K562 (cell line): ENCODE results near the gene RUNDC1. TPM values are rescaled to one million over a fixed set of nuclear protein-coding genes. Genes with fewer than 3 reads are reported as not detected.

Source experiments
- FOXJ3 ChIP-seq: sonication (generic); formaldehyde crosslinking; IDR thresholded peaks from 2 replicates; pipeline ENCODE4 v1.4.0; 2020; ENCODE audit warnings: mild to moderate bottlenecking, missing genetic modification reagents
- NCOA4 ChIP-seq: fragments of 450-650 bp; IDR thresholded peaks from 2 replicates; pipeline ENCODE4 v1.6.1; 2018; ENCODE audit warnings: mild to moderate bottlenecking; ENCODE audit not compliant: partially characterized antibody
- PCBP1 ChIP-seq: fragments of 200-400 bp; formaldehyde crosslinking; IDR thresholded peaks from 2 replicates; pipeline ENCODE4 v1.6.1; 2018; ENCODE audit warnings: mild to moderate bottlenecking, low read depth, low read length; ENCODE audit not compliant: poor library complexity, severe bottlenecking
- PHB ChIP-seq: fragments of 250-450 bp; sonication (Bioruptor Pico); IDR thresholded peaks from 2 replicates; pipeline ENCODE4 v1.5.0; 2021
- PHF20 ChIP-seq: fragments of 450-650 bp; IDR thresholded peaks from 2 replicates; pipeline ENCODE4 v1.6.1; 2018; ENCODE audit not compliant: partially characterized antibody
- PREB ChIP-seq: sonication (generic); formaldehyde crosslinking; IDR thresholded peaks from 2 replicates; pipeline ENCODE4 v1.8.1; 2023; ENCODE audit warnings: mild to moderate bottlenecking, missing genetic modification reagents
- RB1 ChIP-seq: fragments of 450-650 bp; IDR thresholded peaks from 2 replicates; pipeline ENCODE4 v1.6.1; 2017; ENCODE audit warnings: low read depth, mild to moderate bottlenecking
- RBFOX2 ChIP-seq: fragments of 200-400 bp; formaldehyde crosslinking; IDR thresholded peaks from 2 replicates; pipeline ENCODE4 v1.6.1; 2017; ENCODE audit warnings: low read depth, mild to moderate bottlenecking, low read length, moderate library complexity
- RFX1 ChIP-seq: fragments of 450-650 bp; IDR thresholded peaks from 2 replicates; pipeline ENCODE4 v1.6.1; 2016; ENCODE audit warnings: mild to moderate bottlenecking, moderate library complexity
- SIRT6 ChIP-seq: IDR thresholded peaks from one replicate; pipeline ENCODE4 v1.6.1; 2012; ENCODE audit warnings: low read depth, mild to moderate bottlenecking, control low read depth, inconsistent platforms, low read length, moderate library complexity
- ZBTB5 ChIP-seq: fragments of 450-650 bp; IDR thresholded peaks from 2 replicates; pipeline ENCODE4 v1.6.1; 2017; ENCODE audit warnings: antibody characterized with exemption
- ZC3H11A ChIP-seq: IDR thresholded peaks from 2 replicates; pipeline ENCODE4 v1.6.1; 2012; ENCODE audit warnings: low read depth, low read length, improper control_type of control experiment
- polyA plus RNA-seq, 8 experiments: library from polyadenylated mRNA; depleted of rRNA in 4 of 8; stranded (reverse) in 5 of 8; unstranded in 3 of 8; fragments of >200 nt; fragmentation: Nextera tagmentation in 2 of 8; fragmentation: Illumina TruSeq in 1 of 8; extraction: Ambion mirVana in 2 of 8; extraction: Trizol in 1 of 8; gene quantifications; 2 replicates each; pipeline versions ENCODE4 v1.2.1 to v1.2.3, GENCODE V29; 2011 to 2014; ENCODE audit warnings: inconsistent platforms in 1 of 8, missing spikeins in 1 of 8
- total RNA-seq, 7 experiments: library from RNA; depleted of rRNA in 6 of 7; stranded (reverse); fragments of >200 nt in 6 of 7; fragmentation: Illumina TruSeq in 2 of 7; extraction: Trizol in 2 of 7; gene quantifications; 2 replicates each; pipeline versions ENCODE4 v1.2.1 to v1.2.3, GENCODE V29; 2011 to 2021; ENCODE audit warnings: low replicate concordance in 1 of 7
- TF ChIP-seq, protein P1 (sequence below): sonication (generic); formaldehyde crosslinking; IDR thresholded peaks from 2 replicates; pipeline ENCODE4 v1.8.1; 2023; ENCODE audit warnings: missing genetic modification reagents, mild to moderate bottlenecking, borderline replicate concordance
- TF ChIP-seq, protein P2 (sequence below), 2 experiments: fragments of 200-800 bp in 1 of 2; sonication (Bioruptor generic) in 1 of 2; sonication (generic) in 1 of 2; formaldehyde crosslinking in 1 of 2; IDR thresholded peaks in 1 of 2; conservative IDR thresholded peaks in 1 of 2; 2 replicates each; pipeline versions ENCODE4 v1.5.0 to v1.6.1; 2016 to 2020; ENCODE audit warnings: missing compliant biosample characterization in 1 of 2, missing genetic modification characterization in 1 of 2, missing genetic modification reagents in 1 of 2
- TF ChIP-seq, protein P3 (sequence below): sonication (generic); formaldehyde crosslinking; IDR thresholded peaks from 2 replicates; pipeline ENCODE4 v1.9.0; 2022; ENCODE audit warnings: mild to moderate bottlenecking, missing genetic modification reagents
- TF ChIP-seq, protein P4 (sequence below): sonication (generic); formaldehyde crosslinking; IDR thresholded peaks from 2 replicates; pipeline ENCODE4 v1.8.0; 2022; ENCODE audit warnings: mild to moderate bottlenecking, missing genetic modification reagents

The RUNDC1 gene
- total and polyA plus RNA-seq, 9 of the 15 experiments (the other 6 are each of a cell fraction or from before 2014, with no cell fraction given): 3.4 to 12.6 (median 9.4) TPM

- TF ChIP-seq, protein P1, sequence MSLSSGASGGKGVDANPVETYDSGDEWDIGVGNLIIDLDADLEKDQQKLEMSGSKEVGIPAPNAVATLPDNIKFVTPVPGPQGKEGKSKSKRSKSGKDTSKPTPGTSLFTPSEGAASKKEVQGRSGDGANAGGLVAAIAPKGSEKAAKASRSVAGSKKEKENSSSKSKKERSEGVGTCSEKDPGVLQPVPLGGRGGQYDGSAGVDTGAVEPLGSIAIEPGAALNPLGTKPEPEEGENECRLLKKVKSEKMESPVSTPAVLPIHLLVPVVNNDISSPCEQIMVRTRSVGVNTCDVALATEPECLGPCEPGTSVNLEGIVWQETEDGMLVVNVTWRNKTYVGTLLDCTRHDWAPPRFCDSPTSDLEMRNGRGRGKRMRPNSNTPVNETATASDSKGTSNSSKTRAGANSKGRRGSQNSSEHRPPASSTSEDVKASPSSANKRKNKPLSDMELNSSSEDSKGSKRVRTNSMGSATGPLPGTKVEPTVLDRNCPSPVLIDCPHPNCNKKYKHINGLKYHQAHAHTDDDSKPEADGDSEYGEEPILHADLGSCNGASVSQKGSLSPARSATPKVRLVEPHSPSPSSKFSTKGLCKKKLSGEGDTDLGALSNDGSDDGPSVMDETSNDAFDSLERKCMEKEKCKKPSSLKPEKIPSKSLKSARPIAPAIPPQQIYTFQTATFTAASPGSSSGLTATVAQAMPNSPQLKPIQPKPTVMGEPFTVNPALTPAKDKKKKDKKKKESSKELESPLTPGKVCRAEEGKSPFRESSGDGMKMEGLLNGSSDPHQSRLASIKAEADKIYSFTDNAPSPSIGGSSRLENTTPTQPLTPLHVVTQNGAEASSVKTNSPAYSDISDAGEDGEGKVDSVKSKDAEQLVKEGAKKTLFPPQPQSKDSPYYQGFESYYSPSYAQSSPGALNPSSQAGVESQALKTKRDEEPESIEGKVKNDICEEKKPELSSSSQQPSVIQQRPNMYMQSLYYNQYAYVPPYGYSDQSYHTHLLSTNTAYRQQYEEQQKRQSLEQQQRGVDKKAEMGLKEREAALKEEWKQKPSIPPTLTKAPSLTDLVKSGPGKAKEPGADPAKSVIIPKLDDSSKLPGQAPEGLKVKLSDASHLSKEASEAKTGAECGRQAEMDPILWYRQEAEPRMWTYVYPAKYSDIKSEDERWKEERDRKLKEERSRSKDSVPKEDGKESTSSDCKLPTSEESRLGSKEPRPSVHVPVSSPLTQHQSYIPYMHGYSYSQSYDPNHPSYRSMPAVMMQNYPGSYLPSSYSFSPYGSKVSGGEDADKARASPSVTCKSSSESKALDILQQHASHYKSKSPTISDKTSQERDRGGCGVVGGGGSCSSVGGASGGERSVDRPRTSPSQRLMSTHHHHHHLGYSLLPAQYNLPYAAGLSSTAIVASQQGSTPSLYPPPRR: no peak
- TF ChIP-seq SIRT6: no peak
- TF ChIP-seq RBFOX2: peak; percentile 85
- TF ChIP-seq, protein P2, sequence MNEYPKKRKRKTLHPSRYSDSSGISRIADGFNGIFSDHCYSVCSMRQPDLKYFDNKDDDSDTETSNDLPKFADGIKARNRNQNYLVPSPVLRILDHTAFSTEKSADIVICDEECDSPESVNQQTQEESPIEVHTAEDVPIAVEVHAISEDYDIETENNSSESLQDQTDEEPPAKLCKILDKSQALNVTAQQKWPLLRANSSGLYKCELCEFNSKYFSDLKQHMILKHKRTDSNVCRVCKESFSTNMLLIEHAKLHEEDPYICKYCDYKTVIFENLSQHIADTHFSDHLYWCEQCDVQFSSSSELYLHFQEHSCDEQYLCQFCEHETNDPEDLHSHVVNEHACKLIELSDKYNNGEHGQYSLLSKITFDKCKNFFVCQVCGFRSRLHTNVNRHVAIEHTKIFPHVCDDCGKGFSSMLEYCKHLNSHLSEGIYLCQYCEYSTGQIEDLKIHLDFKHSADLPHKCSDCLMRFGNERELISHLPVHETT (CRISPR knock-in tag; conservative IDR thresholded peaks at IDR 0.05 in 1 of 2, IDR thresholded peaks at IDR 0.05 in 1 of 2): no peak
- TF ChIP-seq, protein P3, sequence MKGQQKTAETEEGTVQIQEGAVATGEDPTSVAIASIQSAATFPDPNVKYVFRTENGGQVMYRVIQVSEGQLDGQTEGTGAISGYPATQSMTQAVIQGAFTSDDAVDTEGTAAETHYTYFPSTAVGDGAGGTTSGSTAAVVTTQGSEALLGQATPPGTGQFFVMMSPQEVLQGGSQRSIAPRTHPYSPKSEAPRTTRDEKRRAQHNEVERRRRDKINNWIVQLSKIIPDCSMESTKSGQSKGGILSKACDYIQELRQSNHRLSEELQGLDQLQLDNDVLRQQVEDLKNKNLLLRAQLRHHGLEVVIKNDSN (CRISPR knock-in tag): no peak
- no peak for TF ChIP-seq PCBP1
- TF ChIP-seq NCOA4: no peak
- TF ChIP-seq PHF20: peak; percentile 70
- TF ChIP-seq PREB: 0 out of 2 replicates have a peak, but pooled peaks have one; percentile 16
- TF ChIP-seq RFX1: peak; percentile 99
- TF ChIP-seq FOXJ3 (CRISPR knock-in tag): no peak
- TF ChIP-seq RB1: no peak
- TF ChIP-seq, protein P4, sequence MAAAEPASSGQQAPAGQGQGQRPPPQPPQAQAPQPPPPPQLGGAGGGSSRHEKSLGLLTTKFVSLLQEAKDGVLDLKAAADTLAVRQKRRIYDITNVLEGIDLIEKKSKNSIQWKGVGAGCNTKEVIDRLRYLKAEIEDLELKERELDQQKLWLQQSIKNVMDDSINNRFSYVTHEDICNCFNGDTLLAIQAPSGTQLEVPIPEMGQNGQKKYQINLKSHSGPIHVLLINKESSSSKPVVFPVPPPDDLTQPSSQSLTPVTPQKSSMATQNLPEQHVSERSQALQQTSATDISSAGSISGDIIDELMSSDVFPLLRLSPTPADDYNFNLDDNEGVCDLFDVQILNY (CRISPR knock-in tag): no peak
- TF ChIP-seq PHB (CRISPR knock-in tag): peak; percentile 20; the same call in 1 of the 2 replicates
- no peak for TF ChIP-seq ZBTB5
- TF ChIP-seq ZC3H11A: no peak
Observed at GRCh38 chr17:42980274-42980765, at the start of gene RUNDC1 (continued).
